Osteocyte (in vitro differentiated cells): ENCODE data around the gene NIN. TPM values are rescaled to one million over a fixed set of nuclear protein-coding genes. Genes with fewer than 3 reads are reported as not detected.

Experiments used
- DNase-seq: peaks from one replicate; pipeline ENCODE4 v3.0.0; 2021; ENCODE audit warnings: mixed read lengths; ENCODE audit not compliant: unreplicated experiment; ENCODE audit errors: extremely low spot score
- H3K27ac Mint-ChIP-seq: one replicate; pipeline ENCODE4 v1.8.0; 2021; ENCODE audit warnings: mild to moderate bottlenecking, mixed read lengths; ENCODE audit not compliant: unreplicated experiment
- H3K27me3 Mint-ChIP-seq: one replicate; pipeline ENCODE4 v1.8.0; 2021; ENCODE audit warnings: mixed read lengths; ENCODE audit not compliant: unreplicated experiment
- H3K36me3 Mint-ChIP-seq: one replicate; pipeline ENCODE4 v1.8.0; 2021; ENCODE audit warnings: mixed read lengths; ENCODE audit not compliant: unreplicated experiment
- H3K4me1 Mint-ChIP-seq: one replicate; pipeline ENCODE4 v1.8.0; 2021; ENCODE audit warnings: mixed read lengths; ENCODE audit not compliant: unreplicated experiment
- H3K4me3 Mint-ChIP-seq: one replicate; pipeline ENCODE4 v1.8.0; 2021; ENCODE audit warnings: mild to moderate bottlenecking, moderate library complexity, mixed read lengths; ENCODE audit not compliant: unreplicated experiment
- H3K9me3 Mint-ChIP-seq: one replicate; pipeline ENCODE4 v1.8.0; 2021; ENCODE audit warnings: mixed read lengths; ENCODE audit not compliant: unreplicated experiment
- total RNA-seq: library from RNA; stranded (reverse); gene quantifications from 2 replicates; pipeline ENCODE4 v1.2.1, GENCODE V29; 2021
- TF ChIP-seq, protein P1 (sequence below): fragments of 200-600 bp; sonication (generic); IDR thresholded peaks from 2 replicates; pipeline ENCODE4 v1.5.0; 2021; ENCODE audit warnings: antibody characterized with exemption, mild to moderate bottlenecking, moderate library complexity

Gene NIN
- total RNA-seq, 1 donor from 2014 or later: 50.2 TPM

GRCh38 chr14:50756300-50756699, 74.7 kb downstream of the NIN start:
- H3K27ac Mint-ChIP-seq: no peak overlapping the region
- no peak for DNase-seq
- H3K4me1 Mint-ChIP-seq: peaks cover 3% of the 10 kb centered on the region
- H3K4me3 Mint-ChIP-seq: no peak overlapping the region
- TF ChIP-seq, protein P1, sequence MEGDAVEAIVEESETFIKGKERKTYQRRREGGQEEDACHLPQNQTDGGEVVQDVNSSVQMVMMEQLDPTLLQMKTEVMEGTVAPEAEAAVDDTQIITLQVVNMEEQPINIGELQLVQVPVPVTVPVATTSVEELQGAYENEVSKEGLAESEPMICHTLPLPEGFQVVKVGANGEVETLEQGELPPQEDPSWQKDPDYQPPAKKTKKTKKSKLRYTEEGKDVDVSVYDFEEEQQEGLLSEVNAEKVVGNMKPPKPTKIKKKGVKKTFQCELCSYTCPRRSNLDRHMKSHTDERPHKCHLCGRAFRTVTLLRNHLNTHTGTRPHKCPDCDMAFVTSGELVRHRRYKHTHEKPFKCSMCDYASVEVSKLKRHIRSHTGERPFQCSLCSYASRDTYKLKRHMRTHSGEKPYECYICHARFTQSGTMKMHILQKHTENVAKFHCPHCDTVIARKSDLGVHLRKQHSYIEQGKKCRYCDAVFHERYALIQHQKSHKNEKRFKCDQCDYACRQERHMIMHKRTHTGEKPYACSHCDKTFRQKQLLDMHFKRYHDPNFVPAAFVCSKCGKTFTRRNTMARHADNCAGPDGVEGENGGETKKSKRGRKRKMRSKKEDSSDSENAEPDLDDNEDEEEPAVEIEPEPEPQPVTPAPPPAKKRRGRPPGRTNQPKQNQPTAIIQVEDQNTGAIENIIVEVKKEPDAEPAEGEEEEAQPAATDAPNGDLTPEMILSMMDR: no peak
- H3K27me3 Mint-ChIP-seq: no peaks in the 10 kb centered on the region
- no peaks in the 10 kb centered on the region for H3K9me3 Mint-ChIP-seq
- peaks cover 41% of the 10 kb centered on the region for H3K36me3 Mint-ChIP-seq

DNA sequence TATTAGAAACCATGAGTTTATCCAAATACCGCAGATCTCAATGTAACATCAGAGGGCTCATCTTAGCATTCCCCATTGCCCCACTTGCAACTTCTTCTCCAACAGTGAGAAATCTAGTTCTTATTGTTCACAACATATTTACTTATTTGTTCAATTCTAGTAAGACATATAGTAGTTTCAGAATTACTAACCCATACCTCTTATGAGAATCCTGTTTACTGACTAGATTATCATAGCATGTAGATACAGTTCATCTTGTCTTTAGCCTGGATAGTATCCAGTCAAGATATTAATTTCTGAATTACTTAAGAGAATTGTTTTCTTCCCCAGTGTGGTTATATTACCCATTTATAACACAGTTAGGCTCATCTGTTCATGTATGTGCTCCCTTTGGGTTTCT, 80.6 kb downstream of the NIN start:
- H3K4me3 Mint-ChIP-seq: no peak overlapping the region
- no peaks in the 10 kb centered on the region for H3K4me1 Mint-ChIP-seq
- TF ChIP-seq, protein P1: no peak
- no peak for DNase-seq
- peaks cover 12% of the 10 kb centered on the region for H3K9me3 Mint-ChIP-seq
- H3K36me3 Mint-ChIP-seq: peaks cover 68% of the 10 kb centered on the region
- no peak overlapping the region for H3K27ac Mint-ChIP-seq
- no peaks in the 10 kb centered on the region for H3K27me3 Mint-ChIP-seq

- Mint-ChIP-seq H3K36me3 (peaks cover 44% of the 10 kb centered on the region), H3K27ac (no peak overlapping the region), H3K4me3 (no peak overlapping the region), H3K27me3 (no peaks in the 10 kb centered on the region), H3K9me3 (peaks cover 12% of the 10 kb centered on the region), H3K4me1 (peaks cover 20% of the 10 kb centered on the region)
- TF ChIP-seq, protein P1: no peak
- DNase-seq: no peak
Measured at GRCh38 chr14:50745401-50746058, 85.4 kb downstream of the NIN start.

- peaks cover 35% of the 10 kb centered on the region for H3K36me3 Mint-ChIP-seq
Measured at GRCh38 chr14:50744231-50744630, 86.7 kb downstream of the NIN start.

DNA sequence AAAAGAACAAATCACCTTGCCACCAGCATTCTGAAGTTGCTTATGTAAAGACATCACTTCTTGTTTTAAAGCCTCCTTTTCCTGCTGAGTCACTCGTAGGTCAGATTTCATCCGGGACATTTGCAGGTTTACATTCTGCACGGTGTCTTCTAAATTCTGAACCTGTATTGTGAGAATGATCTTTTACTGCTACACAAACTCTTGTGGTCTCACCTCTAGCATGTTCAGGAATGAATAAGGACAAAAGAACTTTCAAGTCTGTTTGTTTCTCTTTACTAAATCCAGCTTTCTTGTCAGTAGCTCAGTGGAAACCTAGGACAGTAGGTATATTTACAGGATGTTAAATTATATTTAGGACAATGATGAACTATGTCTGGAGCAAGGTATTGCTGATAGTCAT, 89.4 kb downstream of the NIN start:
- Mint-ChIP-seq H3K27me3 (no peaks in the 10 kb centered on the region), H3K9me3 (no peaks in the 10 kb centered on the region), H3K4me1 (peaks cover 34% of the 10 kb centered on the region), H3K4me3 (no peak overlapping the region), H3K36me3 (peaks cover 24% of the 10 kb centered on the region), H3K27ac (peak overlapping the region; percentile 93)
- TF ChIP-seq, protein P1: no peak
- no peak for DNase-seq

More at GRCh38 chr14:50744231-50744630, 86.7 kb downstream of the NIN start:
- no peaks in the 10 kb centered on the region for H3K27me3 Mint-ChIP-seq
- no peak for DNase-seq
- TF ChIP-seq, protein P1: no peak
- peaks cover 31% of the 10 kb centered on the region for H3K4me1 Mint-ChIP-seq
- peaks cover 5% of the 10 kb centered on the region for H3K9me3 Mint-ChIP-seq
- peak overlapping the region; percentile 8 for H3K27ac Mint-ChIP-seq
- H3K4me3 Mint-ChIP-seq: no peak overlapping the region
